HepG2 (cell line): ENCODE results near the gene AJUBA. TPM values are rescaled to one million over a fixed set of nuclear protein-coding genes. Genes with fewer than 3 reads are reported as not detected.

Experiments used
- CBX5 ChIP-seq: sonication (generic); formaldehyde crosslinking; IDR thresholded peaks from 2 replicates; pipeline ENCODE4 v1.4.0; 2020; ENCODE audit warnings: missing genetic modification reagents, borderline replicate concordance
- CHCHD3 ChIP-seq: sonication (generic); formaldehyde crosslinking; IDR thresholded peaks from 2 replicates; pipeline ENCODE4 v1.8.0; 2022; ENCODE audit warnings: mild to moderate bottlenecking, missing genetic modification reagents, moderate library complexity
- DNMT1 ChIP-seq: sonication (generic); formaldehyde crosslinking; IDR thresholded peaks from 2 replicates; pipeline ENCODE4 v1.5.1; 2020; ENCODE audit warnings: mild to moderate bottlenecking, missing genetic modification reagents
- ELF4 ChIP-seq: sonication (generic); formaldehyde crosslinking; IDR thresholded peaks from 2 replicates; pipeline ENCODE4 v1.5.0; 2020; ENCODE audit warnings: missing genetic modification reagents, mild to moderate bottlenecking, moderate library complexity, borderline replicate concordance
- EZH2 ChIP-seq: conservative IDR thresholded peaks from 2 replicates; pipeline ENCODE4 v1.6.1; 2012; ENCODE audit warnings: mild to moderate bottlenecking, low read depth, low read length, moderate library complexity
- MBD4 ChIP-seq: IDR thresholded peaks from 2 replicates; pipeline ENCODE4 v1.6.1; 2012; ENCODE audit warnings: low read length, inconsistent platforms, borderline replicate concordance
- MXD3 ChIP-seq: IDR thresholded peaks from 2 replicates; pipeline ENCODE4 v1.6.1; 2016; ENCODE audit warnings: mild to moderate bottlenecking, missing biosample characterization, missing genetic modification reagents
- NCOA2 ChIP-seq: sonication (generic); formaldehyde crosslinking; IDR thresholded peaks from 2 replicates; pipeline ENCODE4 v1.8.0; 2022; ENCODE audit warnings: inconsistent platforms
- POLR2A ChIP-seq, 2 experiments: IDR thresholded peaks; 2 replicates each; pipeline ENCODE4 v1.6.1; 2011; ENCODE audit warnings: low read depth in 2 of 2, low read length in 2 of 2, mild to moderate bottlenecking in 1 of 2, moderate library complexity in 1 of 2; ENCODE audit not compliant: insufficient read depth in 1 of 2
- POLR2G ChIP-seq: fragments of 200-400 bp; formaldehyde crosslinking; IDR thresholded peaks from 2 replicates; pipeline ENCODE4 v1.6.1; 2018; ENCODE audit warnings: mild to moderate bottlenecking, low read depth, low read length, moderate library complexity
- TEAD2 ChIP-seq: sonication (generic); formaldehyde crosslinking; IDR thresholded peaks from 2 replicates; pipeline ENCODE4 v1.9.0; 2021; ENCODE audit warnings: missing genetic modification reagents
- USF2 ChIP-seq, 2 experiments: sonication (generic) in 1 of 2; formaldehyde crosslinking in 1 of 2; IDR thresholded peaks; 2 replicates each; pipeline versions ENCODE4 v1.5.1 to v1.6.1; 2011 to 2020; ENCODE audit warnings: borderline replicate concordance in 1 of 2, low read depth in 1 of 2, low read length in 1 of 2, mild to moderate bottlenecking in 1 of 2, missing genetic modification reagents in 1 of 2, moderate library complexity in 1 of 2
- ZNF44 ChIP-seq: sonication (generic); formaldehyde crosslinking; IDR thresholded peaks from 2 replicates; pipeline ENCODE4 v1.5.1; 2020; ENCODE audit warnings: mild to moderate bottlenecking, missing genetic modification reagents
- ZNF782 ChIP-seq: sonication (generic); formaldehyde crosslinking; IDR thresholded peaks from 2 replicates; pipeline ENCODE4 v1.4.0; 2020; ENCODE audit warnings: missing genetic modification reagents, mild to moderate bottlenecking, borderline replicate concordance
- polyA plus RNA-seq, 8 experiments: library from polyadenylated mRNA; depleted of rRNA in 3 of 8; stranded (reverse) in 7 of 8; unstranded in 1 of 8; fragments of >200 nt; fragmentation: Illumina TruSeq in 4 of 8; extraction: Trizol in 4 of 8; gene quantifications; 2 replicates each; pipeline versions ENCODE4 v1.2.1 to v1.2.3, GENCODE V29; 2011 to 2016; ENCODE audit warnings: low read depth in 4 of 8, missing spikeins in 1 of 8, mixed read lengths in 1 of 8; ENCODE audit not compliant: insufficient read depth in 1 of 8
- total RNA-seq, 5 experiments: library from RNA; depleted of rRNA; stranded (reverse); fragments of >200 nt; fragmentation: Illumina TruSeq; extraction: Trizol; gene quantifications; 2 replicates each; pipeline ENCODE4 v1.2.3, GENCODE V29; 2016; ENCODE audit warnings: low read depth in 1 of 5

Gene AJUBA
- total and polyA plus RNA-seq, 2 of the 13 experiments (the other 11 are each of a cell fraction or from before 2014, with no cell fraction given): 157 to 241 TPM

GRCh38 chr14:22974530-22975313, 7.6 kb downstream of the AJUBA start (continued):
- TF ChIP-seq USF2 (IDR thresholded peaks at IDR 0.05; ENCODE audit: low read depth, low read length) (no peak), USF2 (CRISPR knock-in tag; IDR thresholded peaks at IDR 0.05; ENCODE audit: borderline replicate concordance) (no peak), EZH2 (no peak), CHCHD3 (CRISPR knock-in tag) (0 out of 2 replicates have a peak, but pooled peaks have one; percentile 27), POLR2G (peak; percentile 25; the same call in 1 of the 2 replicates), POLR2A (IDR thresholded peaks at IDR 0.05; ENCODE audit: insufficient read depth in 1 of 2, low read depth in 2 of 2, low read length in 2 of 2) (peak in 1 of 2 experiments; percentile 58; a peak in 2 of 4 replicates), NCOA2 (0 out of 2 replicates have a peak, but pooled peaks have one; percentile 12), ELF4 (CRISPR knock-in tag) (no peak), MXD3 (0 out of 2 replicates have a peak, but pooled peaks have one; percentile 23), CBX5 (CRISPR knock-in tag) (0 out of 2 replicates have a peak, but pooled peaks have one; percentile 14), MBD4 (no peak), ZNF782 (CRISPR knock-in tag) (0 out of 2 replicates have a peak, but pooled peaks have one; percentile 22), TEAD2 (CRISPR knock-in tag) (no peak), ZNF44 (no peak), DNMT1 (CRISPR knock-in tag) (0 out of 2 replicates have a peak, but pooled peaks have one; percentile 25)
